ENCODE measurements around the gene CACNA1I.

DNA sequence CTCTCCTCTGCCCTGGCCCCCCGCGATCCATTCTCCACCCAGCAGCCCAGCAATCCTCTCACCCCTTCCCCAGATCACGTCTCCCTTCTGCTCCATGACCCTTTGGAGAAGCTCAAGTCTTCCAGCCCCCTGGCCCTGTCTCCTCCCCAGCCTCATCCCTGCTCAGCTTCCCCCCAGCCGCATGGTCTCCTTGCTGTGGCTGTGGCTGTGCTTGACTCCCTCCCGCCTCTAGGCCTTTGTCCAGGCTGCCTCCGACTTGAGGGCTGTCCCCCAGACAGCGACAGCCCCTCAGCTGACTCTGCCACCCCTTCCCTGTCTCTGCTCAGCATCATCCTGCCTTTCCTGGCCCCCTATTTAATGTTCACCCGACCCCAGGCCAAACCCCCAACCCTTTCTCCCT lies 59.3 kb downstream of the CACNA1I start:
- TF ChIP-seq EZH2 (IDR thresholded peaks at IDR 0.05; ENCODE audit: borderline replicate concordance, low read length) (no peak), CTCF (conservative IDR thresholded peaks at IDR 0.05 in 1 of 2, IDR thresholded peaks at IDR 0.05 in 1 of 2; ENCODE audit: extremely low read depth in 1 of 2, insufficient read depth in 1 of 2, low read depth in 1 of 2, low read length in 2 of 2) (no peak)

Data from mammary epithelial cell (primary cell).